ENCODE data around the gene PITRM1.

Gene PITRM1

GRCh38 chr10:3098689-3099088, 73.9 kb downstream of the PITRM1 start:
- DNase-seq, result no peak

GRCh38 chr10:3097160-3097559, 75.4 kb downstream of the PITRM1 start:
- no peak for DNase-seq

GRCh38 chr10:3096149-3096548, 76.4 kb downstream of the PITRM1 start:
- DNase-seq, result no peak

DNA sequence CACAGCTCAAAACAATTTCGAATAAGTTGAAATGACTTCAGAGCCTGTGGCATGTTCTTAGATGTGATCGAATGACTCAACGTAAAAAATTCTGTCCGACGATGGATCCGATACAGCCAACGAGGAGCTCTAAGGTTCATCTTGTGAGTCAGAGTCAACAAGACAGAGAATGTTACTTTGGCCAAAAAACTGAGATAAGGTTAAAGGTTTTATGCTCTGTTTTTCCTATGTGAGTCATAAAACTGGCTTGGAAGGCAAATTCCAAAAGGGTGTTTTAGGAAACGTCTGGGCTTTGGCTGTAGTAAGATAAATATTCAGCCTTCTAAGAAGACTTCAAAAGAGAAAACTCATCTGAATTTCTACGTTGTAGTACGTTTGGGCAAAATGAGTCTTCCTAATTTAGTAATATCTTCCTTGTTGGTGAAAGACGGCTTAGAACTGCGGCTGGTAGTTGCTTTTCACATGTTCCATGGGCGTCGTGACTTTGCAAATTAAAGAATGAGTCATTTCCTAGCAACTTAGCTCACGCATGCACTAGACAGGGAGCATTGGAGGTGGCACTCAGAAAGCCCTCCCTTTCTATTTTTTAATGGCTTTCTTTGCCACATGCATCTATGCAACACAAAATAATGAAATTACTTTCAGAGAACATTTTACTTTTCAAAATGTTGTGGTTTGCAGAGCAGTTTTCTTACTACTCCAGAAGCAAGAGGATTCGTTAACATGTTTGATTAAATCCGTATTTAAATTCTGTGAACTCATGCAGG, 77.0 kb downstream of the PITRM1 start:
- no peak for DNase-seq

- DNase-seq, result no peak
Measured at GRCh38 chr10:3094609-3095036, 78.0 kb downstream of the PITRM1 start.

- DNase-seq, result no peak
Measured at GRCh38 chr10:3093996-3094395, 78.6 kb downstream of the PITRM1 start.

DNA sequence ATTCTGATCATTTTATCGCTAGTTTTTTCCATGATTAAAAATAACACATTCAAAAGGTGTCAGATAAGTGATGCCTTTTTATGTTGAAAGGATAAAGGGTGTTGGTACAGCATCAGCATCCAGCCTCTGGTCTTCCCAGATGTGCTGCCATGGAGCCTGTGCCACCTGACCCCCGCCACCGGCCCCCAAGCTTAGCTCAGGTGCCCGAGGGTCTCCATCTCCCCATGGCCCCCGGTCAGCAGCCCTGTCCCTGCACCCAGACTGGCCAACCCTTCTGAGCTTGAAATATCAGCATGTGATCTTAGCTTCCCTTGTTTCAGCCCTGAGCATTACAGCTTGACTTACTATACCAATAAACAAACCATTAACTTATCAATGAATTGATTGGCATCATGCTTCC, 80.7 kb downstream of the PITRM1 start:
- DNase-seq, result no peak

GRCh38 chr10:3090914-3091787, 81.4 kb downstream of the PITRM1 start:
- no peak for DNase-seq

GRCh38 chr10:3090388-3090787, 82.2 kb downstream of the PITRM1 start:
- no peak for DNase-seq

Data from activated gamma-delta T cell (primary cell).